Thoracic aorta (tissue), 2 donors: ENCODE results near the gene MAD1L1. TPM values are rescaled to one million over a fixed set of nuclear protein-coding genes. Genes with fewer than 3 reads are reported as not detected.

Experiments used
- ATAC-seq: fragments of 150-250 bp; one replicate; pipeline ENCODE4 v1.8.0; 2017; ENCODE audit warnings: low read depth; ENCODE audit not compliant: insufficient number of reproducible peaks, low FRiP score
- DNase-seq: peaks from one replicate; pipeline ENCODE4 v3.0.0-alpha.2; 2020; ENCODE audit warnings: low spot score
- H3K27ac ChIP-seq, 2 donors: fragments of 200-600 bp; sonication (generic); 1 replicate in 1 of 2; 2 replicates in 1 of 2; pipeline ENCODE4 v1.5.1; 2016; ENCODE audit warnings: mild to moderate bottlenecking in 2 of 2, moderate library complexity in 2 of 2
- H3K27me3 ChIP-seq: fragments of 200-600 bp; sonication (generic); replicated peaks from 2 replicates; pipeline ENCODE4 v1.6.0; 2016; ENCODE audit warnings: mild to moderate bottlenecking; ENCODE audit not compliant: insufficient read depth
- H3K36me3 ChIP-seq: fragments of 200-600 bp; sonication (generic); one replicate; pipeline ENCODE4 v1.5.1; 2016
- H3K4me1 ChIP-seq, 2 donors: fragments of 200-600 bp; sonication (generic); 1 replicate in 1 of 2; 2 replicates in 1 of 2; pipeline versions ENCODE4 v1.5.1 to v1.6.0; 2016; ENCODE audit warnings: low read depth in 2 of 2, mild to moderate bottlenecking in 1 of 2; ENCODE audit not compliant: control insufficient read depth in 1 of 2
- H3K4me3 ChIP-seq: fragments of 200-600 bp; sonication (generic); 2 replicates; pipeline ENCODE4 v1.5.1; 2016; ENCODE audit warnings: mild to moderate bottlenecking
- H3K9me3 ChIP-seq: fragments of 200-600 bp; sonication (generic); 2 replicates; pipeline ENCODE4 v1.5.1; 2016
- total RNA-seq, 2 donors: library from RNA; depleted of rRNA; stranded (reverse); fragments of >200 nt; gene quantifications; one replicate each; pipeline versions ENCODE4 v1.1.0 to v1.2.3, GENCODE V29; 2016
- TF ChIP-seq, protein P1 (sequence below): fragments of 200-600 bp; sonication (generic); IDR thresholded peaks from one replicate; pipeline ENCODE4 v1.5.1; 2019; ENCODE audit warnings: antibody characterized with exemption

Gene MAD1L1
- total RNA-seq, 2 donors from 2014 or later: 27.4 to 41.3 TPM

DNA sequence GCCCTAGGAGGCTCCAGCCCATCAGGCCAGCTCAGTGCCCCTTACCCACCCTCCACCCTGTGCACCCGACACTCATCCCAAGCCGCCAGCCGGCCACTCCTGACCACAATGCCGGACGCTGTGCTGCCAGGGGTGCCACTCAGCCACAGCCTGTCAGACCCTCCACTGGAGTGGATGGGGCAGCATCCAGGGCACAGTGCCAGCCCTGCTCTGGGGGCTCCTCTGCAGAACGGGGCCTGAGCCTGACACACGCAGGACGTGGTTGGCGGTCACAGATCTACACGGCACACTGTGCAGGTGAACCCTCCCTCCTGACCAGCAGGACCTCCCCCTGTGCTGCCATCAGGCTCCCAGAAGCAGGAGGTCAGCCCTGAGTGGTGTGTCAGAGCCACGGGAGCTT is 114.7 kb downstream of the MAD1L1 start:
- TF ChIP-seq, protein P1, sequence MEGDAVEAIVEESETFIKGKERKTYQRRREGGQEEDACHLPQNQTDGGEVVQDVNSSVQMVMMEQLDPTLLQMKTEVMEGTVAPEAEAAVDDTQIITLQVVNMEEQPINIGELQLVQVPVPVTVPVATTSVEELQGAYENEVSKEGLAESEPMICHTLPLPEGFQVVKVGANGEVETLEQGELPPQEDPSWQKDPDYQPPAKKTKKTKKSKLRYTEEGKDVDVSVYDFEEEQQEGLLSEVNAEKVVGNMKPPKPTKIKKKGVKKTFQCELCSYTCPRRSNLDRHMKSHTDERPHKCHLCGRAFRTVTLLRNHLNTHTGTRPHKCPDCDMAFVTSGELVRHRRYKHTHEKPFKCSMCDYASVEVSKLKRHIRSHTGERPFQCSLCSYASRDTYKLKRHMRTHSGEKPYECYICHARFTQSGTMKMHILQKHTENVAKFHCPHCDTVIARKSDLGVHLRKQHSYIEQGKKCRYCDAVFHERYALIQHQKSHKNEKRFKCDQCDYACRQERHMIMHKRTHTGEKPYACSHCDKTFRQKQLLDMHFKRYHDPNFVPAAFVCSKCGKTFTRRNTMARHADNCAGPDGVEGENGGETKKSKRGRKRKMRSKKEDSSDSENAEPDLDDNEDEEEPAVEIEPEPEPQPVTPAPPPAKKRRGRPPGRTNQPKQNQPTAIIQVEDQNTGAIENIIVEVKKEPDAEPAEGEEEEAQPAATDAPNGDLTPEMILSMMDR: no peak
- Histone ChIP-seq H3K4me1 (peaks cover 0 to 20% of the 10 kb centered on the region in 2 donors), H3K27ac (no peak overlapping the region), H3K4me3 (no peak overlapping the region), H3K36me3 (no peaks in the 10 kb centered on the region), H3K27me3 (no peaks in the 10 kb centered on the region), H3K9me3 (no peaks in the 10 kb centered on the region)
- ATAC-seq (no peak), DNase-seq (no peak)

- ATAC-seq (no peak), DNase-seq (no peak)
- Histone ChIP-seq H3K27ac (no peak overlapping the region), H3K27me3 (no peaks in the 10 kb centered on the region), H3K4me1 (peaks cover 0 to 20% of the 10 kb centered on the region in 2 donors), H3K4me3 (no peak overlapping the region), H3K9me3 (no peaks in the 10 kb centered on the region), H3K36me3 (no peaks in the 10 kb centered on the region)
- TF ChIP-seq, protein P1: no peak
Measured at GRCh38 chr7:2117646-2118045, 115.1 kb downstream of the MAD1L1 start.

DNA sequence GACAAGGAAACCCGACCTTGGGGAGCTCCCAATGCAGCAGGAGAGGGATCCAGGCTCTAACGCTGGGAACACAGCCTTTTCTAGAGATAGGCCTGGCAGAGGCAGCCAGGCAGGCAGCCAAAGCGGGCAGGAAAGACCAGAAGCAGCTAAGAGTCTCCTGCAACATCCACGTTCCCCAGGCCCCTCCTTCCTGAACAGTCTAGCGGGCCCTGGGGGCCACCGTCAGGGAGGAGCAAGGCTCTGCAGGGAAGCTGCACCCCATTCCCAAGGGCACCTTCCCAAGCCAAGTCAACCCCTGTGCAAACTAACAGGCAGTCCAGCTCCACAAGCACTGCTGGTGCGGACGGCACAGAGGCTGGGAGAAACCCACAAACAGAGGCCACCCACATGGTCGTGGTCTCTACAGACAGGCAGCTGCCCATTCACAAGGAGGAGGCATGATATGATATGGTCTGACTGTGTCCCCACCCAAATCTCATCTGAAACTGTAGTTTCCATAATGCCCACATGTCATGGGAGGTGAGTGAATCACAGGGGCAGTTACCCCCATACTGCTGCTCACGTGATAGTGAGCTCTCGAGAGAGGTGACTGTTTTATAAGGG is 115.7 kb downstream of the MAD1L1 start:
- Histone ChIP-seq H3K36me3 (no peaks in the 10 kb centered on the region), H3K27me3 (no peaks in the 10 kb centered on the region), H3K4me1 (peaks cover 0 to 20% of the 10 kb centered on the region in 2 donors), H3K27ac (no peak overlapping the region), H3K9me3 (no peaks in the 10 kb centered on the region), H3K4me3 (no peak overlapping the region)
- TF ChIP-seq, protein P1: no peak
- ATAC-seq (no peak), DNase-seq (no peak)

DNA sequence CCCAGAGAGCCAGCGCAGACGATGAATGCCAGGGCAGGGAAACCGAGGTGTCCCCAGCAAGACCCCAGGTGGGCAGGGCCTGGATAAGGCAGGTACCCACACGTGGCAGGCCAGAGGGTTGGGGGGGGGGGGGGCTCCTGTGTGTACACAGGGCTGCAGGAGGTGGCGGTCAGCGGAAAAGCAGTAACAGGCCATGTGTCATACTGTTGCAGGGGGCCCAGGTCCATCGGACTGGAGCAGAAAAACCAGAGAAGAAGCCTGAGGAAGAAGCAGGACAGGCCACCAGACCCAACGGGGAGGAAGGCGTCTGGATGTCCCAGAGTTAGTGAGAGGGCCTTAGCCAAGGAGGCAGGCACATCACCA is 116.3 kb downstream of the MAD1L1 start:
- no peak for DNase-seq
- peaks cover 0 to 20% of the 10 kb centered on the region in 2 donors for H3K4me1 ChIP-seq
- no peaks in the 10 kb centered on the region for H3K9me3 ChIP-seq
- TF ChIP-seq, protein P1: no peak
- H3K36me3 ChIP-seq: no peaks in the 10 kb centered on the region
- no peak overlapping the region for H3K4me3 ChIP-seq
- ATAC-seq: no peak
- H3K27ac ChIP-seq: no peak overlapping the region
- H3K27me3 ChIP-seq: no peaks in the 10 kb centered on the region

DNA sequence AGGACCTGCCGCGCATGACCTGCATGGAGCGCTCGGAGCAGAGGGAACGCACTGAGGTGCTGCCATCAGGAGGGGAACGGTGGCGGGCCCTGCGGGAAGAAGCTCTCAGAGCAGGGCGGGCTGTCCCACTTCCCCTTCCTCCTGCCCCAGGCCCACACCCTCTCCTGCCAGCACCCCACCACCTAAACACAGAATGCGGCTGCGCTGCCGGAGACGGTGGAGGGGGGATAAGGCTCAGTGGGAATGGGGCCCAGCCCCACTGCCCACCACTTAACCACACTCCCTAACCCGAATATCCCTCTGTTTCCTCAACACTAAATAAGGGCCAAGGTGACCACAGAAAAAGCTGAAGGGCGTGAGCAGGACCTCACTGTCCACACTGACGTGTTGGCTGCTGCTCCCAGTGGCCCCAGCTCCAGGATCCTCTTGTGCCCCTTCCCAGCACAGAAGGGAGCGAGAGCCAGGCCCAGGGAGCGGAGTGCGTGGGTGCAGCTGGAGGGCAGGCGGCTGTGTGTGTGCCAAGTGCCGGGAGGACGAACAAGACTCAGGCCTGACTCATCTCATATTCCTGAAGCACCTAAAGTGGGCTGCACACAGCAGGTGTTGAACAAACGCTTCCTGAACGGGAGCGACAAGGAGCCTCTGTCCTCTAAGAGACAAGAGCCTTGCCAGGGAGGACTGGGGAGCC is 116.8 kb downstream of the MAD1L1 start:
- ATAC-seq (no peak), DNase-seq (no peak)
- Histone ChIP-seq H3K36me3 (no peaks in the 10 kb centered on the region), H3K27ac (no peak overlapping the region), H3K4me3 (no peak overlapping the region), H3K9me3 (no peaks in the 10 kb centered on the region), H3K4me1 (peaks cover 0 to 20% of the 10 kb centered on the region in 2 donors), H3K27me3 (no peaks in the 10 kb centered on the region)
- TF ChIP-seq, protein P1: no peak
